HepG2 (cell line): ENCODE data around the gene MED13L. TPM values are rescaled to one million over a fixed set of nuclear protein-coding genes. Genes with fewer than 3 reads are reported as not detected.

Experiments
- RARA ChIP-seq: IDR thresholded peaks from 2 replicates; pipeline ENCODE4 v1.6.1; 2016; ENCODE audit warnings: missing genetic modification reagents, missing compliant biosample characterization
- SALL1 ChIP-seq: sonication (generic); formaldehyde crosslinking; IDR thresholded peaks from 2 replicates; pipeline ENCODE4 v1.8.0; 2022; ENCODE audit warnings: mild to moderate bottlenecking, missing genetic modification reagents
- SIX1 ChIP-seq: sonication (generic); formaldehyde crosslinking; IDR thresholded peaks from 2 replicates; pipeline ENCODE4 v1.4.0; 2020; ENCODE audit warnings: missing genetic modification reagents, borderline replicate concordance
- TFAP4 ChIP-seq: sonication (generic); IDR thresholded peaks from 2 replicates; pipeline ENCODE4 v1.6.1; 2016; ENCODE audit warnings: low read depth, borderline replicate concordance
- YEATS2 ChIP-seq: sonication (generic); formaldehyde crosslinking; IDR thresholded peaks from 2 replicates; pipeline ENCODE4 v1.4.0; 2020; ENCODE audit warnings: missing genetic modification reagents, borderline replicate concordance
- ZKSCAN1 ChIP-seq: fragments of 150-350 bp; IDR thresholded peaks from 2 replicates; pipeline ENCODE4 v1.6.1; 2014; ENCODE audit warnings: low read length
- ZNF768 ChIP-seq: sonication (generic); formaldehyde crosslinking; IDR thresholded peaks from 2 replicates; pipeline ENCODE4 v1.4.0; 2020; ENCODE audit warnings: missing genetic modification reagents
- ZNF770 ChIP-seq: sonication (generic); formaldehyde crosslinking; IDR thresholded peaks from 2 replicates; pipeline ENCODE4 v1.5.0; 2020; ENCODE audit warnings: mild to moderate bottlenecking, missing genetic modification reagents
- ZNF878 ChIP-seq: sonication (generic); formaldehyde crosslinking; IDR thresholded peaks from 2 replicates; pipeline ENCODE4 v1.8.1; 2023; ENCODE audit warnings: mild to moderate bottlenecking, missing genetic modification reagents, moderate library complexity
- polyA plus RNA-seq, 8 experiments: library from polyadenylated mRNA; depleted of rRNA in 3 of 8; stranded (reverse) in 7 of 8; unstranded in 1 of 8; fragments of >200 nt; fragmentation: Illumina TruSeq in 4 of 8; extraction: Trizol in 4 of 8; gene quantifications; 2 replicates each; pipeline versions ENCODE4 v1.2.1 to v1.2.3, GENCODE V29; 2011 to 2016; ENCODE audit warnings: low read depth in 4 of 8, missing spikeins in 1 of 8, mixed read lengths in 1 of 8; ENCODE audit not compliant: insufficient read depth in 1 of 8
- total RNA-seq, 5 experiments: library from RNA; depleted of rRNA; stranded (reverse); fragments of >200 nt; fragmentation: Illumina TruSeq; extraction: Trizol; gene quantifications; 2 replicates each; pipeline ENCODE4 v1.2.3, GENCODE V29; 2016; ENCODE audit warnings: low read depth in 1 of 5
- TF ChIP-seq, protein P1 (sequence below): sonication (generic); formaldehyde crosslinking; IDR thresholded peaks from 2 replicates; pipeline ENCODE4 v1.5.0; 2020; ENCODE audit warnings: mild to moderate bottlenecking, missing genetic modification reagents, borderline replicate concordance
- TF ChIP-seq, protein P2 (sequence below): sonication (generic); formaldehyde crosslinking; IDR thresholded peaks from 2 replicates; pipeline ENCODE4 v1.9.0; 2021; ENCODE audit warnings: mild to moderate bottlenecking, missing genetic modification reagents

Gene MED13L
- total and polyA plus RNA-seq, 2 of the 13 experiments (the other 11 are each of a cell fraction or from before 2014, with no cell fraction given) = 24.8 to 38.9 TPM

- TF ChIP-seq ZNF878 (CRISPR knock-in tag) (no peak), TFAP4 (peak; percentile 56; the same call in 1 of the 2 replicates), YEATS2 (no peak), SIX1 (CRISPR knock-in tag) (no peak), ZNF770 (CRISPR knock-in tag) (no peak), RARA (peak; percentile 53), SALL1 (CRISPR knock-in tag) (peak; percentile 37; the same call in 1 of the 2 replicates), ZNF768 (CRISPR knock-in tag) (no peak), ZKSCAN1 (no peak)
- TF ChIP-seq, protein P1, sequence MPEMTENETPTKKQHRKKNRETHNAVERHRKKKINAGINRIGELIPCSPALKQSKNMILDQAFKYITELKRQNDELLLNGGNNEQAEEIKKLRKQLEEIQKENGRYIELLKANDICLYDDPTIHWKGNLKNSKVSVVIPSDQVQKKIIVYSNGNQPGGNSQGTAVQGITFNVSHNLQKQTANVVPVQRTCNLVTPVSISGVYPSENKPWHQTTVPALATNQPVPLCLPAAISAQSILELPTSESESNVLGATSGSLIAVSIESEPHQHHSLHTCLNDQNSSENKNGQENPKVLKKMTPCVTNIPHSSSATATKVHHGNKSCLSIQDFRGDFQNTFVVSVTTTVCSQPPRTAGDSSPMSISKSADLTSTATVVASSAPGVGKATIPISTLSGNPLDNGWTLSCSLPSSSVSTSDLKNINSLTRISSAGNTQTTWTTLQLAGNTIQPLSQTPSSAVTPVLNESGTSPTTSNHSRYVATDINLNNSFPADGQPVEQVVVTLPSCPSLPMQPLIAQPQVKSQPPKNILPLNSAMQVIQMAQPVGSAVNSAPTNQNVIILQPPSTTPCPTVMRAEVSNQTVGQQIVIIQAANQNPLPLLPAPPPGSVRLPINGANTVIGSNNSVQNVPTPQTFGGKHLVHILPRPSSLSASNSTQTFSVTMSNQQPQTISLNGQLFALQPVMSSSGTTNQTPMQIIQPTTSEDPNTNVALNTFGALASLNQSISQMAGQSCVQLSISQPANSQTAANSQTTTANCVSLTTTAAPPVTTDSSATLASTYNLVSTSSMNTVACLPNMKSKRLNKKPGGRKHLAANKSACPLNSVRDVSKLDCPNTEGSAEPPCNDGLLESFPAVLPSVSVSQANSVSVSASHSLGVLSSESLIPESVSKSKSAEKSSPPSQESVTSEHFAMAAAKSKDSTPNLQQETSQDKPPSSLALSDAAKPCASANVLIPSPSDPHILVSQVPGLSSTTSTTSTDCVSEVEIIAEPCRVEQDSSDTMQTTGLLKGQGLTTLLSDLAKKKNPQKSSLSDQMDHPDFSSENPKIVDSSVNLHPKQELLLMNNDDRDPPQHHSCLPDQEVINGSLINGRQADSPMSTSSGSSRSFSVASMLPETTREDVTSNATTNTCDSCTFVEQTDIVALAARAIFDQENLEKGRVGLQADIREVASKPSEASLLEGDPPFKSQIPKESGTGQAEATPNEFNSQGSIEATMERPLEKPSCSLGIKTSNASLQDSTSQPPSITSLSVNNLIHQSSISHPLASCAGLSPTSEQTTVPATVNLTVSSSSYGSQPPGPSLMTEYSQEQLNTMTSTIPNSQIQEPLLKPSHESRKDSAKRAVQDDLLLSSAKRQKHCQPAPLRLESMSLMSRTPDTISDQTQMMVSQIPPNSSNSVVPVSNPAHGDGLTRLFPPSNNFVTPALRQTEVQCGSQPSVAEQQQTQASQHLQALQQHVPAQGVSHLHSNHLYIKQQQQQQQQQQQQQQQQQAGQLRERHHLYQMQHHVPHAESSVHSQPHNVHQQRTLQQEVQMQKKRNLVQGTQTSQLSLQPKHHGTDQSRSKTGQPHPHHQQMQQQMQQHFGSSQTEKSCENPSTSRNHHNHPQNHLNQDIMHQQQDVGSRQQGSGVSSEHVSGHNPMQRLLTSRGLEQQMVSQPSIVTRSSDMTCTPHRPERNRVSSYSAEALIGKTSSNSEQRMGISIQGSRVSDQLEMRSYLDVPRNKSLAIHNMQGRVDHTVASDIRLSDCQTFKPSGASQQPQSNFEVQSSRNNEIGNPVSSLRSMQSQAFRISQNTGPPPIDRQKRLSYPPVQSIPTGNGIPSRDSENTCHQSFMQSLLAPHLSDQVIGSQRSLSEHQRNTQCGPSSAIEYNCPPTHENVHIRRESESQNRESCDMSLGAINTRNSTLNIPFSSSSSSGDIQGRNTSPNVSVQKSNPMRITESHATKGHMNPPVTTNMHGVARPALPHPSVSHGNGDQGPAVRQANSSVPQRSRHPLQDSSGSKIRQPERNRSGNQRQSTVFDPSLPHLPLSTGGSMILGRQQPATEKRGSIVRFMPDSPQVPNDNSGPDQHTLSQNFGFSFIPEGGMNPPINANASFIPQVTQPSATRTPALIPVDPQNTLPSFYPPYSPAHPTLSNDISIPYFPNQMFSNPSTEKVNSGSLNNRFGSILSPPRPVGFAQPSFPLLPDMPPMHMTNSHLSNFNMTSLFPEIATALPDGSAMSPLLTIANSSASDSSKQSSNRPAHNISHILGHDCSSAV (CRISPR knock-in tag) = no peak
- TF ChIP-seq, protein P2, sequence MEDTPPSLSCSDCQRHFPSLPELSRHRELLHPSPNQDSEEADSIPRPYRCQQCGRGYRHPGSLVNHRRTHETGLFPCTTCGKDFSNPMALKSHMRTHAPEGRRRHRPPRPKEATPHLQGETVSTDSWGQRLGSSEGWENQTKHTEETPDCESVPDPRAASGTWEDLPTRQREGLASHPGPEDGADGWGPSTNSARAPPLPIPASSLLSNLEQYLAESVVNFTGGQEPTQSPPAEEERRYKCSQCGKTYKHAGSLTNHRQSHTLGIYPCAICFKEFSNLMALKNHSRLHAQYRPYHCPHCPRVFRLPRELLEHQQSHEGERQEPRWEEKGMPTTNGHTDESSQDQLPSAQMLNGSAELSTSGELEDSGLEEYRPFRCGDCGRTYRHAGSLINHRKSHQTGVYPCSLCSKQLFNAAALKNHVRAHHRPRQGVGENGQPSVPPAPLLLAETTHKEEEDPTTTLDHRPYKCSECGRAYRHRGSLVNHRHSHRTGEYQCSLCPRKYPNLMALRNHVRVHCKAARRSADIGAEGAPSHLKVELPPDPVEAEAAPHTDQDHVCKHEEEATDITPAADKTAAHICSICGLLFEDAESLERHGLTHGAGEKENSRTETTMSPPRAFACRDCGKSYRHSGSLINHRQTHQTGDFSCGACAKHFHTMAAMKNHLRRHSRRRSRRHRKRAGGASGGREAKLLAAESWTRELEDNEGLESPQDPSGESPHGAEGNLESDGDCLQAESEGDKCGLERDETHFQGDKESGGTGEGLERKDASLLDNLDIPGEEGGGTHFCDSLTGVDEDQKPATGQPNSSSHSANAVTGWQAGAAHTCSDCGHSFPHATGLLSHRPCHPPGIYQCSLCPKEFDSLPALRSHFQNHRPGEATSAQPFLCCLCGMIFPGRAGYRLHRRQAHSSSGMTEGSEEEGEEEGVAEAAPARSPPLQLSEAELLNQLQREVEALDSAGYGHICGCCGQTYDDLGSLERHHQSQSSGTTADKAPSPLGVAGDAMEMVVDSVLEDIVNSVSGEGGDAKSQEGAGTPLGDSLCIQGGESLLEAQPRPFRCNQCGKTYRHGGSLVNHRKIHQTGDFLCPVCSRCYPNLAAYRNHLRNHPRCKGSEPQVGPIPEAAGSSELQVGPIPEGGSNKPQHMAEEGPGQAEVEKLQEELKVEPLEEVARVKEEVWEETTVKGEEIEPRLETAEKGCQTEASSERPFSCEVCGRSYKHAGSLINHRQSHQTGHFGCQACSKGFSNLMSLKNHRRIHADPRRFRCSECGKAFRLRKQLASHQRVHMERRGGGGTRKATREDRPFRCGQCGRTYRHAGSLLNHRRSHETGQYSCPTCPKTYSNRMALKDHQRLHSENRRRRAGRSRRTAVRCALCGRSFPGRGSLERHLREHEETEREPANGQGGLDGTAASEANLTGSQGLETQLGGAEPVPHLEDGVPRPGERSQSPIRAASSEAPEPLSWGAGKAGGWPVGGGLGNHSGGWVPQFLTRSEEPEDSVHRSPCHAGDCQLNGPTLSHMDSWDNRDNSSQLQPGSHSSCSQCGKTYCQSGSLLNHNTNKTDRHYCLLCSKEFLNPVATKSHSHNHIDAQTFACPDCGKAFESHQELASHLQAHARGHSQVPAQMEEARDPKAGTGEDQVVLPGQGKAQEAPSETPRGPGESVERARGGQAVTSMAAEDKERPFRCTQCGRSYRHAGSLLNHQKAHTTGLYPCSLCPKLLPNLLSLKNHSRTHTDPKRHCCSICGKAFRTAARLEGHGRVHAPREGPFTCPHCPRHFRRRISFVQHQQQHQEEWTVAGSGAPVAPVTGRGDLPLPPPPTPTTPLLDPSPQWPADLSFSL (CRISPR knock-in tag) = peak; percentile 59; the same call in 1 of the 2 replicates
Observed at GRCh38 chr12:116053479-116054200, 223.9 kb downstream of the MED13L start (continued).
